Measurements from ENCODE around the gene CLVS2.

Gene CLVS2, protein sequence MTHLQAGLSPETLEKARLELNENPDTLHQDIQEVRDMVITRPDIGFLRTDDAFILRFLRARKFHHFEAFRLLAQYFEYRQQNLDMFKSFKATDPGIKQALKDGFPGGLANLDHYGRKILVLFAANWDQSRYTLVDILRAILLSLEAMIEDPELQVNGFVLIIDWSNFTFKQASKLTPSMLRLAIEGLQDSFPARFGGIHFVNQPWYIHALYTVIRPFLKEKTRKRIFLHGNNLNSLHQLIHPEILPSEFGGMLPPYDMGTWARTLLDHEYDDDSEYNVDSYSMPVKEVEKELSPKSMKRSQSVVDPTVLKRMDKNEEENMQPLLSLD

DNA sequence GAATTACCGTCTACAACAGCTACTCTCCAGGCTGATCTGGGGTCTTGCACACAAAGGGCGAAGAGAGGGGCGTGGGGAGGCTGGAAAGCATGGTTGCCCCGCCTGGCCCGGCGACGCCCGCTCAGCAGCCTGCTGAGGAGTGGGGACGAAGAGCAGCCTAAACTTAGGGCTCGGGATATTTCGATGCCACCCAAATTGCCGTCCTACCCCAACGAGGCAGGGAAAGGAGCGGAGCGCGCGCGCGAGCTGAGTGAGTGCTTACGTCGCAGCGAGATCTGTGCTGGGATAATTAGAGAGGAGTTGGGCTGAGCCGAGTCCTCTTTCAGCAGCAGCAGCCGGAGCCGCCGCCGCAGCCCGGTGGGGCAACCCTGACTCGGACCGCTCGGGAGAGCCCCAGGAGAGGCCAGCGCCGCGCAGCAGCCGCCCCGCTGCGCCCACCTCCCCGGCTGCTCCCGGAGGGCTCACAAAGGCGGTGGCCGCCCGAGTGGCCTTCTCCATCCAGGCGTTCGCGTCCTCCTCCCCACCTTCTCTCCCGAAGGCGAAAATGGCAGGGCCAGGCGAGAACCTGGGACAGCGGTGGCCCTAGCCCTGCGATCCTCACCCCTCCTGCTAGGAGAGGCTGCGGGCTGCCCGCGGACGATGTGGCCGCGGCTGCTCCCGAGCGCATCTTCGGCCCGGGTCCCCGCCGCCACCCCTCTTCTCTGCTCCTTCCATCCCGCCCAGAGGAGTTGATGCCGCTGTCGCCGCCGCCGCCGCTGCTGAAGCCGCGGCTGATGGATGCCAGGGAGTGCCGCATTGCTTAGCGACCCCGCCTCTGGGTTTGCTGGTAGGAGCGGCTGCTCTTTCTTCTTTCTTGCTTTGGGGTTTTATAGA is at the start of gene CLVS2:
Gene CLVS2 (plus strand): TSS at position 315 of the 873 bp plus-strand sequence. CDS start 1,543 bp downstream, outside the sequence.
- Histone ChIP-seq H3K9ac (ENCODE audit: low read length) (no peak within 1 kb of the TSS), H3K4me3 (ENCODE audit: low read length) (peak within 1 kb of the TSS; percentile 57), H3K27ac (ENCODE audit: low read depth, low read length) (no peak within 1 kb of the TSS), H3K4me1 (ENCODE audit: control insufficient read depth, insufficient read depth, low read length) (no peaks in the 10 kb centered on the region), H3K36me3 (ENCODE audit: control insufficient read depth, insufficient read depth, low read length) (no peaks in the 10 kb centered on the region), H3K27me3 (ENCODE audit: control insufficient read depth, insufficient read depth, low read length) (peaks cover 3% of the 10 kb centered on the region)

DNA sequence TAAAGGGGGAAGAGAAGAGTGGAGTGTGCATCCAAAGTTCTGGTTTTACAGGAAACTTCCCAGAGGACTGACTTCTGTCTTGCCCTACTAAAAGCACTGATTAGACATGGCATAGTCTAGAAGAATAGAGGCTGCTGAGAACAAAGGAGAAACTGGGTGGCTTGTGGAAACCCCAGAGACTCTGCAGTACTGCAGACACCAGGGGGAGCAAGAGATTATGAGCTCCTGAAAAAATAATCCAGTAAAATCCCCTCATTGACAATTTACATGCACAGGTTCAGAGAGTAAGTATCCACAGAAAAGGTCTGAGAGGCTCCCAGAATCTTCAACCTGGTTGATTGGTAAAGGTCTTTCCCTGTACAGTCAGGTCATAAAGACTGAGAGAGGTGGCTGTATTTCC is 48.7 kb upstream of the CLVS2 start:
- H3K4me3 ChIP-seq (ENCODE audit: low read length), result no peak overlapping the region
- no peak overlapping the region for H3K9ac ChIP-seq (ENCODE audit: low read length)
- H3K27me3 ChIP-seq (ENCODE audit: control insufficient read depth, insufficient read depth, low read length), result no peaks in the 10 kb centered on the region
- H3K4me1 ChIP-seq (ENCODE audit: control insufficient read depth, insufficient read depth, low read length), result no peaks in the 10 kb centered on the region
- no peaks in the 10 kb centered on the region for H3K36me3 ChIP-seq (ENCODE audit: control insufficient read depth, insufficient read depth, low read length)
- no peak overlapping the region for H3K27ac ChIP-seq (ENCODE audit: low read depth, low read length)

DNA sequence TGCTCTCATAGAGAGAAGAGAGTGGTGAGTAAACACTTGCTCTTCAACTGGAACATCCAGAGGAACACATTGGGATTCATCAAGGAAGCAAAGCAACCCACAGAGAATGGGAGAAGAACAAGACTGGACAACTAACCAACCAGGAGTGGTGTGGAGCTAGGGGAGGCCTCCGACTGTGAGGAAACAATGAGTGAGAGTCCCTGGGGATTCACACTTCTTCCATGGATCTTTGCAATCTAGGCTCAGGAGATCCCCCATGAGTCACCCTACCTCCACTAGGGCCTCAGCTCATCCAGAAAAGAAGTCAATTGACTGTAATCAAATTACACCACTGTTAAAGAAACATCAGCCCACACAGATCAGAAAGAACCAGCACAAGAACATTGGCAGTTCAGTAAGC is 42.3 kb upstream of the CLVS2 start:
- Histone ChIP-seq H3K27ac (ENCODE audit: low read depth, low read length) (no peak overlapping the region), H3K4me3 (ENCODE audit: low read length) (no peak overlapping the region), H3K9ac (ENCODE audit: low read length) (no peak overlapping the region), H3K27me3 (ENCODE audit: control insufficient read depth, insufficient read depth, low read length) (no peaks in the 10 kb centered on the region), H3K36me3 (ENCODE audit: control insufficient read depth, insufficient read depth, low read length) (no peaks in the 10 kb centered on the region), H3K4me1 (ENCODE audit: control insufficient read depth, insufficient read depth, low read length) (no peaks in the 10 kb centered on the region)

DNA sequence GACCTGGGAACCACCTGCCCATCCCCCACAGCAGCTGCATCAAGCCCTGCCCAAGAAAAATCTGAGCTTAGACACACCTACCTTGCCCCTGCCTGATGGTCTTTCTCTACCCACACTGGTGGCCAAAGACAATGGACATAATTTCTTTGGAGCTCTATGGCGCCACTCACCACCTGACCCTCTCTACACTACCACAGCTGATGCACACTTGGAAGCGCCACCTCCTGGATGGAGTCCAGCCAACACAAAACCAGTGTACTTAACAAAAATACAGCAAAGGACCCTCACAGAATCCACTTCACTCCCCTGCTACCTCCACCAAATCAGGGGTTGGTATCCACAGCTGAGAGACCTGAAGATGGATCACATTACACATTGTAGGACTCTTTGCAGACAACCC is 39.7 kb upstream of the CLVS2 start:
- Histone ChIP-seq H3K4me1 (ENCODE audit: control insufficient read depth, insufficient read depth, low read length) (no peaks in the 10 kb centered on the region), H3K4me3 (ENCODE audit: low read length) (no peak overlapping the region), H3K9ac (ENCODE audit: low read length) (no peak overlapping the region), H3K36me3 (ENCODE audit: control insufficient read depth, insufficient read depth, low read length) (no peaks in the 10 kb centered on the region), H3K27me3 (ENCODE audit: control insufficient read depth, insufficient read depth, low read length) (no peaks in the 10 kb centered on the region), H3K27ac (ENCODE audit: low read depth, low read length) (no peak overlapping the region)

DNA sequence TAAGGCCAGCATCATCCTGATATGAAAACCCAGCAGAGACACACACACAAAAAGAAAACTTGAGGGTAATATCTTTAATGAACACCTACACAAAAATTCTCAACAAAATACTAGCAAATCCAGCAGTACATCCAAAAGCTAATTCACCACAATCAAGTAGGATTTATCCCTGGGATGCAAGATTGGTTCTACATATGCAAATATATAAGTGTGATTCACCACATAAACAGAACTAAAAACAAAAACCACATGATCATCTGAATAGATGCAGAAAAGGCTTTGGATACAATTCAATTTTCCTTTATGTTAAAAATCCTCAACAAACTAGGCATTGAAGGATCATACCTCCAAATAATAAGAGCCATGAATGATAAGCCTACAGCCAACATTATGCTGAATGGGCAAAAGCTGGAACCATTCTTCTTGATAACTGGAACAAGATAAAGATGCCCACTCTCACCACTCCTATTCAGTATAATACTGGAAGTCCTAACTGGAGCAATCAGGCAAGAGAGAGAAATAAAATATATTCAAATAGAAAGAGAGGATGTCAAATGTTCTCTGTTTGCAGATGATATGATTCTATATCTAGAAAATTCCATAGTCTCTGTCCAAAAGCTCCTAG is 33.9 kb upstream of the CLVS2 start:
- H3K36me3 ChIP-seq (ENCODE audit: control insufficient read depth, insufficient read depth, low read length), result no peaks in the 10 kb centered on the region
- no peak overlapping the region for H3K4me3 ChIP-seq (ENCODE audit: low read length)
- H3K27ac ChIP-seq (ENCODE audit: low read depth, low read length), result no peak overlapping the region
- no peaks in the 10 kb centered on the region for H3K27me3 ChIP-seq (ENCODE audit: control insufficient read depth, insufficient read depth, low read length)
- no peak overlapping the region for H3K9ac ChIP-seq (ENCODE audit: low read length)
- no peaks in the 10 kb centered on the region for H3K4me1 ChIP-seq (ENCODE audit: control insufficient read depth, insufficient read depth, low read length)

DNA sequence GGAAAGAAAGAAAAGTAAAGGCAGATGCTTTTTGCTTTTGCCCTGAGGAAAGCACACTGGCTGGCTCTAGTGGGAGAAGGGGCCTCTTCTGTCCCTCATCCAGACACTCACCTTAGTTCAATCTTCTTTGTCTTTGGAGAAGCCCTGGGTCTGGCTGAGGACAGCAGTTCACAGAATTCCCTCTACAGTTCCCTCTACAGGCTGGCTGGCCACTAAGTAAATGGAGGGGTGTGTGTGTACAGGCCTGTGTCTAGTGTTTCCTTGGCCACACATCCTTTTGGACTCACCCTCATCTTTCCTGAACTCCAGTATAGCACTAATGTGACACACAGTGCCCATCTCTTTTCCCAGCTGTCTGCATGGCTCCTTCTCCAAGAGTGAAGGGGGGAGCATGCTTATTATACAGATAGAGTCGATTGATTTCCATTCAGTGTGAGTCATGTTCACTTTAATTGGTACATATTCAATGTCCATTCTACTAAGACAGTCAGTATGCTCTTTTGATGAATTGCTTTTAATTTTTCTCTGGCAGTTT is 26.0 kb upstream of the CLVS2 start:
- Histone ChIP-seq H3K4me3 (ENCODE audit: low read length) (no peak overlapping the region), H3K9ac (ENCODE audit: low read length) (no peak overlapping the region), H3K27ac (ENCODE audit: low read depth, low read length) (no peak overlapping the region), H3K27me3 (ENCODE audit: control insufficient read depth, insufficient read depth, low read length) (no peaks in the 10 kb centered on the region), H3K4me1 (ENCODE audit: control insufficient read depth, insufficient read depth, low read length) (no peaks in the 10 kb centered on the region), H3K36me3 (ENCODE audit: control insufficient read depth, insufficient read depth, low read length) (no peaks in the 10 kb centered on the region)

DNA sequence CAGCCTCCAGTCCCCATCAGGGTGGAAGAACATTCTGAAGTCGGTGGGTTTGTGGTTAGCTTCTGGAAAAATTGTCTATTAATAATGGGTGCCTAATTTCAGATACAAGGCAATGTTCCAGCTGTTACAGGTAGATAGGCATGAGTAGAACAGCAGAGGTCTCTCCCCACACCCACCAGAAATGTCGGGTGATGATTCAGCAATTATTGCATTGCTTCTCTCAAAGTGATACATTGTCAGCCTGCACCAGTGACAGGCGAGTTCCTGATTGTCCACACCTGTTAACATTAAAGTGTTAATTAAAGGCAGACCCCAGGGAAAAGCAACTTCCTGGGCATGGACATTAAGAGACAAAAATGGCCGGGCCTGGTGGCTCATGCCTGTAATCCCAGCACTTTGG is 18.9 kb upstream of the CLVS2 start:
- Histone ChIP-seq H3K27ac (ENCODE audit: low read depth, low read length) (no peak overlapping the region), H3K4me3 (ENCODE audit: low read length) (no peak overlapping the region), H3K4me1 (ENCODE audit: control insufficient read depth, insufficient read depth, low read length) (no peaks in the 10 kb centered on the region), H3K27me3 (ENCODE audit: control insufficient read depth, insufficient read depth, low read length) (no peaks in the 10 kb centered on the region), H3K9ac (ENCODE audit: low read length) (no peak overlapping the region), H3K36me3 (ENCODE audit: control insufficient read depth, insufficient read depth, low read length) (no peaks in the 10 kb centered on the region)

DNA sequence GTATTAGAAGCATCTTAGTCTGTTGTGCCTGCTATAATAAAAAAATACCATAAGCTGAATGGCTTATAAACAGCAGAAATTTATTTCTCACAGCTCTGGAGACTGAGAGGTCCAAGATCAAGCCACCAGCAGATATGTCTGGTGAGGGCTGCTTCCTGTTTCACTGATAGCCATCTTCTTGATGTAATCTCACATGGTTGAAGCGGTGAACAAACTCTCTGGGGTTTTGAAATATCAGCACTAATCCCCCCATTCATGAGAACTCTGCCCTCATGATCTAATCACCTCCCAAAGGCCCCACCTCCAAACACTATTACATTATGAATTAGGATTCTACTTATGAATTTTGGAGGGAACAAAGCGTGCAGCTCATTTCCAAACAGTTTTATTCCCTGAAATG is 11.6 kb upstream of the CLVS2 start:
- Histone ChIP-seq H3K27me3 (ENCODE audit: control insufficient read depth, insufficient read depth, low read length) (no peaks in the 10 kb centered on the region), H3K9ac (ENCODE audit: low read length) (no peak overlapping the region), H3K4me1 (ENCODE audit: control insufficient read depth, insufficient read depth, low read length) (no peaks in the 10 kb centered on the region), H3K36me3 (ENCODE audit: control insufficient read depth, insufficient read depth, low read length) (no peaks in the 10 kb centered on the region), H3K4me3 (ENCODE audit: low read length) (no peak overlapping the region), H3K27ac (ENCODE audit: low read depth, low read length) (no peak overlapping the region)

DNA sequence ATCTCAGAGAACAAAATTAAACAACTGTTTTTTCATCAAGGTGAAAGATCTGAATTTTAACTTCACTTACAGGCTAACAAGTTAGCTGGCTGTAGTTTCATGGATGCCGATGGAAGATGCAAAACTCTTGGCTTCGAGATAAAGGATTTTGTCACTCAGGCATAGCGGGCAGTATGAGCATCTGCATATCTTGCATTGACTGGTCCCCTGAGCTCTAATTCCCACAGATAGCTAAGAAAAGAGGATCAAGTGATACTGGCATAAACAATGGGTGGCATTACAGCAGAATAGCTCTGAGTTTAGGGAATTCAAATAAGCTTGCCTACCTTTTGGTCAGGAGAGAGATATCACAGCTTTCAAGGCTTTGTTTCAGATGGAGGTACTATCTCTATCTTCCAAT is 1.8 kb upstream of the CLVS2 start:
- peaks cover 3% of the 10 kb centered on the region for H3K27me3 ChIP-seq (ENCODE audit: control insufficient read depth, insufficient read depth, low read length)
- no peak overlapping the region for H3K4me3 ChIP-seq (ENCODE audit: low read length)
- no peaks in the 10 kb centered on the region for H3K36me3 ChIP-seq (ENCODE audit: control insufficient read depth, insufficient read depth, low read length)
- H3K9ac ChIP-seq (ENCODE audit: low read length), result no peak overlapping the region
- H3K27ac ChIP-seq (ENCODE audit: low read depth, low read length), result no peak overlapping the region
- no peaks in the 10 kb centered on the region for H3K4me1 ChIP-seq (ENCODE audit: control insufficient read depth, insufficient read depth, low read length)

DNA sequence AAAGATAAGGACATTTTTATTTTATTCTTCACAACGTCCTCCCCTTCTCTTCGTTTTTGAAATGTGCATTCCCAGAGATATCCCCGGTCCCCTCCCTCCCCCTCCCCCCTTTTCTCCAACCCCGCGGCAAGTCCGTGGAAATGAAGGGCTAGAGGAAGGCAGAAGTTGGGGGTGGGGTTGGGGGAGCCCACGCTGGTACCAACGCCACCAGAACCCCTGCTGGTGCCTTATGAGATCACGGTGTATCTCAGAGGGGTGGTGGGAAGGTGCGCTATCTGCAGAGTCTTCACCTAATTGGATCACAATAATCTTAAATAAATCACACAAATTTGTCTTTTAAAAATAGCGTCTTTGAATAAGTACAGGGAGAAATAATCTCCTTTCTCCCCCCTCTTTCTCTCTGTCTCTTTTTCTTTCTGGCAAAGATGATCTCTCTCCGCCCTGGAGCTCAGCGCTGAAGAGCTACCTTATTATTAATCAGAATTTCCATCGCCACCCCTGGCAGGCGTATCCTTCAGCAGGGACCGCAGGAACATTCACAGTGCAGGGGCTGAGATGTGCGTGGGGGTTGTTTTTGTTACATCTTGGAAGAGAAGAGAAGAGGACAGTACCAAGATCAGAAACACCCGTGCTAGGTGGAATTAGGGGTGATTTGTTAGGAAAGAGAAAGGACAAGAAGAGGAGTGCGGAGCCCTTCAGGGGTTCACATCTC is 915 bp downstream of the CLVS2 start:
- H3K9ac ChIP-seq (ENCODE audit: low read length), result no peak overlapping the region
- H3K27ac ChIP-seq (ENCODE audit: low read depth, low read length), result no peak overlapping the region
- peaks cover 3% of the 10 kb centered on the region for H3K27me3 ChIP-seq (ENCODE audit: control insufficient read depth, insufficient read depth, low read length)
- no peak overlapping the region for H3K4me3 ChIP-seq (ENCODE audit: low read length)
- H3K4me1 ChIP-seq (ENCODE audit: control insufficient read depth, insufficient read depth, low read length), result no peaks in the 10 kb centered on the region
- no peaks in the 10 kb centered on the region for H3K36me3 ChIP-seq (ENCODE audit: control insufficient read depth, insufficient read depth, low read length)

DNA sequence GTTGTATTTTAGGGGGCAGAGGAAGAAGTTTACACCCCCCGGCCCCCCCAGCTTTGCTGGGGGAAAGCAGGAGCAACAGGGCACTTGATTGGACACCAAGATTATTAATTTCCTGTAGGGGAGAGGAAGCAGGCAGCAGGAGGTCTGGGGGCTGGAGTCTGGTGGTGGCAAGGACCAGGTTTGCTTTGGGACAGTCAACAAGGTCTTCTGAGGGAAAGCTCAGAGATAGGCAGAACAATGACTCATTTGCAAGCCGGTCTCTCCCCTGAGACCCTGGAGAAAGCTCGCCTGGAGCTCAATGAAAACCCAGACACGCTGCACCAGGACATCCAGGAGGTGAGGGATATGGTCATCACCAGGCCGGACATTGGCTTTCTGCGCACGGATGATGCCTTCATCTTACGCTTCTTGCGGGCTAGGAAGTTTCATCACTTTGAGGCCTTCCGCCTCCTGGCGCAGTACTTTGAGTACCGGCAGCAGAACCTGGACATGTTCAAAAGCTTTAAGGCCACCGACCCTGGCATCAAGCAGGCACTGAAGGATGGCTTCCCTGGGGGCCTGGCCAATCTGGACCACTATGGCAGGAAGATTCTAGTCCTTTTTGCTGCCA is 1.6 kb downstream of the CLVS2 start:
- Histone ChIP-seq H3K9ac (ENCODE audit: low read length) (no peak overlapping the region), H3K4me3 (ENCODE audit: low read length) (no peak overlapping the region), H3K4me1 (ENCODE audit: control insufficient read depth, insufficient read depth, low read length) (no peaks in the 10 kb centered on the region), H3K27me3 (ENCODE audit: control insufficient read depth, insufficient read depth, low read length) (peaks cover 3% of the 10 kb centered on the region), H3K27ac (ENCODE audit: low read depth, low read length) (no peak overlapping the region), H3K36me3 (ENCODE audit: control insufficient read depth, insufficient read depth, low read length) (no peaks in the 10 kb centered on the region)
